Stimulated activated CD4-positive, alpha-beta T cell treated with anti-CD3 and anti-CD28 coated beads, Interleukin-4, amount 100 ng/mL, for 24 hours (primary cell): ENCODE data around the gene SLC38A3.
A peak's percentile ranks its signal among the peaks of the same experiment; 100 is the strongest.

Source experiments
- DNase-seq: peaks from one replicate; pipeline ENCODE4 v3.0.0-alpha.2; 2020

Gene SLC38A3

DNA sequence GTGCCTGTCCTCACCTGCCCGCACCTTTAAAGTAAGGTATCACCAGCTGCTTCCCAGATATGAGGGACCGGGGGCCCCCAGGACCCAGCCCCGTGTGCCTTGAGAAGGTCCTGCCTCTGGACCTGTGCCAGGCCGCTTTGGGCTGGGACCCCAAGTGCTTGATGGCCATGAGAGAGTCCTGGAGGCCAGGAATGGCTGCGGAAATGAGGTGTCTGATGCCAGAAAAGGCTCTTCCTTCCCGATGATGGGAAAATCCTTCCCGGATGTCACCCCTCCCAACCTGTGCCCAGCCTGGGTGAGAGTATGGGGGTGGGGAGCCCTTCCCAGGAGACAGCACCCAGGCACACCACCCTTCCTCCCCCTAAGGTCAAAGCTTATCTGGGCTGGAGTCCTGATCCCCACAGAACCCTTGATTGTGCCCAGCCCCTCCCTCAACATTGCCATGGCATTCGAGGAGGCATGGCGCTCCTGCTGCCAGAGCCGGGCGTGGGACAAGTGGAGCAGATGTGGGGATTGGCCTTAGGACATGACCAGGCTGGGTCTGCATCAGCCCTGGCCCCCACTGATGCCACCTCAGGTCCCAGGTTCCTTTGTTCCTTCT lies 35.7 kb upstream of the SLC38A3 start:
- no peak for DNase-seq

DNA sequence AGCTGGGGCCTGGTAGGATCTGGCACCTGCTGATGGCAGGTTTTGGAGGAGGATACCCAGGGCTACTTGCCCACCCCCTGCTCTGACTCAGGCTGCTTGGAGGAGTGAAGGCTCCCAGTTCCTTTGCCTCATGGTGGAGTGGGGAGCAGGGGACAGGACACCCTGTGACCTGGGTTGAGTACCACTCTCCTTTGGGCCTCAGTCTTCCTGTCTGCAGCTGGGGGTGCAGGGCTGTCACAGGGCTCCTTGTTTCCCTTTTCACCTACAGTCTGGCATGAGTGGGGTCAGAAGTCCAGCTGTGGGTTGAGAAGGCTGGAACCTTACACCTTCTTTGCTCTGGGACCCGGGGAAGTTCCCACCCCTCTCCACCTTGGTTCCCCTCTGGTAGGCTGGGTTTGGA lies 35.2 kb upstream of the SLC38A3 start:
- no peak for DNase-seq

DNA sequence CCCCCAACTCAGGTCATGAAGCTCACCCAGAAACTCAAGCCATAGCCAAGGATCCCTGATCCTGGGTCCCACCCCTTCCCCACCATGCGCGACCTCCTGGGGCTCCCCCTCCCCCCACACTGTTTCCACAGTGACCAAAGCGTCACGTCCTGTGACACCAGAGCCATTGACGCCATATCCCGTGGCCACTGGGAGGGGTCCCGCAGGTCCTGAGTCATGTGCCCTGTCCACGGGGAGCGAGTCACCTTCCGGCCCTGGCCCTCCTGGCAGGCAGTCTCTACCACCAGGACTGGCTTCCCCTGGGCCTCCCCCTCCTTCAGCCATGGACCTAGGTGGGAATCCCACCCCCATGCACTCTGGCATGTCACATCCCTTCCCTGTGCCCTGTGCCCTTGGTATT lies 34.4 kb upstream of the SLC38A3 start:
- DNase-seq, result no peak

GRCh38 chr3:50171540-50172301 lies 33.4 kb upstream of the SLC38A3 start:
- no peak for DNase-seq

- no peak for DNase-seq
Observed at GRCh38 chr3:50172626-50173220, 32.3 kb upstream of the SLC38A3 start.

DNA sequence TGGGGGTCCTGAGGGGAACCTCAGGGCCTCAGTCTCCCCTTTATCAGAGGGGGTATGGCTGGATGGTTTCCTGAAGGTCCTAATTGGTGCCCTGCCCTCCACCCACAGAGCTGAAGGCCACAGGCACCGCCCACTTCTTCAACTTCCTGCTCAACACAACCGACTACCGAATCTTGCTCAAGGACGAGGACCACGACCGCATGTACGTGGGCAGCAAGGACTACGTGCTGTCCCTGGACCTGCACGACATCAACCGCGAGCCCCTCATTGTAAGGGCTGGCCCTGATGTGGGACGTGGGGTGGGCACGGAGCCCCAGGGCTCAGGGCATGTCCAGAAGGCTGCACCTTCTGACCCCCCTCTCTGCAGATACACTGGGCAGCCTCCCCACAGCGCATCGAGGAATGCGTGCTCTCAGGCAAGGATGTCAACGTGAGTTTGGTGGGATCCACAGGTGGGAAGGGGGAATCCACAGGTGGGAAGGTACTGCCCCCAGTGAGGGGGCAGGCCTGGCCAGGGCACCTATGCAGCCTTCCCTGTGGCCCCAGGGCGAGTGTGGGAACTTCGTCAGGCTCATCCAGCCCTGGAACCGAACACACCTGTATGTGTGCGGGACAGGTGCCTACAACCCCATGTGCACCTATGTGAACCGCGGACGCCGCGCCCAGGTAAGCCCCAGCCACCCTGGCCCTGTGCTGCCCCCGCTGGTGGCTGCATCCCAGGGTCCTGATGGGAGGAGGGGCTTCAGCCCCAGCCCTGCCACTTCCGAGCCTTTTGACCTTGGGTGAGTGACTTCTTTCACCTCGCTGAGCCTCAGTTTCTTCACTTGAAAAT lies 31.2 kb upstream of the SLC38A3 start:
- DNase-seq, result no peak

GRCh38 chr3:50174517-50174895 lies 30.6 kb upstream of the SLC38A3 start:
- DNase-seq, result no peak

DNA sequence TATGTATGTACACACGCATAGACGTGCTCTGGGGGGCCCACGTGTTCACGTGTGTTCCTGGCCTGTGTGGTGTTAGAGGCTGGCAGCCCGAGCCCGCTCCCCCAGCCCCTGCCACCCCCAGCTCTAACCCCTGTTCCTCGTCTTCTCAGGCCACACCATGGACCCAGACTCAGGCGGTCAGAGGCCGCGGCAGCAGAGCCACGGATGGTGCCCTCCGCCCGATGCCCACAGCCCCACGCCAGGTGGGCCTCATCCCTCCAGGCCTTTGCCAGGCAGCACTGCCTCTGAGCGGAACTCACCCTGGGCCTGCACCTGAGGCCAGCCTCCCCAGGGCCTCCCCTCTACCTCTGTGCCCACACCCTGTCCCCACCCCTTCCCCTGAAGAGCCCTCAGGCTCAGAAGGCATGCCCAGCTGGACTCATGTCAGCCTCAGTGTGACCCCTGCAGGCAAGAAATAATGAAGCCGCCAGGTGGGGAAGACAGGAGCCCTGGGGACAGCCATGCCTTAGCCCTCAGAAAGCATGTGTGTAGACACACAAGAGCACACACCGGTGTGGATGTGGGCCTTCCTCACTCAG lies 30.0 kb upstream of the SLC38A3 start:
- no peak for DNase-seq

DNA sequence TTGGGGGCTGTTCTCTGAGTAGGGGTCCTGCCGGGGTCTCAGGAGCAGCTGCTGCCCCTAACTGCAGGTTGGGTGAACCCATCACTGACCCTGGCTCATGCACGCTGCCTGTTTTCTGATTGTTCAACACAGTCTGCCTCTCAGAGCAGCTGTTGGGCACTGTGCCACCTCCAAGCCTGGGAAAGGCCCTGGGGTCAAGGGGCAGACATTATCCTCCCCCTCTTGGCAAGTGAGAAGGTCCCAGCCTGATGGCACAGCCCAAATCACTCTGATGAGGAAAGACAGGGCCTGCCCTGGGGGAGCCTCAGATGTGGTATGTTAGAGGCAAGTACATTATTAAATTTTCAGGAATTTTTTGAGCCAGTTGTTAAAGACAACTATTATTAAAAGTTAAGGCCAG lies 27.7 kb upstream of the SLC38A3 start:
- DNase-seq, result no peak

DNA sequence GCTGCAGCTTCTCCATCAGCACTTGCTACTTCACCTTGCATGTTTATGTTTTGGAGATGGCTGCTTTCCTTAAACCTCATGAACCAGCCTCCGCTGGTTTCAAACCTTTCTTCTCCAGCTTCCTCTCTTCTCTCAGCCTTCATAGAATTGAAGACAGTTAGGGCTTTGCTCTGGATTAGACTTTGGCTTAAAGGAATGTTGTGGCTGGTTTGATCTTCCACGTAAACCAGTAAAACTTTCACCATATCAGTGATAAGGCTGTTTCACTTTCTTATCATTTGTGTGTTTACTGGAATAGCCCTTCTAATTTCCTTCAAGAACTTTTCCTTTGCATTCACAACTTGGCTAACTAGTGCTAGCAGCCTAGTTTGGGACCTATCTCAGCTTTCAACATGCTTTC lies 25.4 kb upstream of the SLC38A3 start:
- no peak for DNase-seq

- DNase-seq, result no peak
Observed at GRCh38 chr3:50181985-50182384, 23.1 kb upstream of the SLC38A3 start.

- no peak for DNase-seq
Observed at GRCh38 chr3:50182533-50183099, 22.5 kb upstream of the SLC38A3 start.

DNA sequence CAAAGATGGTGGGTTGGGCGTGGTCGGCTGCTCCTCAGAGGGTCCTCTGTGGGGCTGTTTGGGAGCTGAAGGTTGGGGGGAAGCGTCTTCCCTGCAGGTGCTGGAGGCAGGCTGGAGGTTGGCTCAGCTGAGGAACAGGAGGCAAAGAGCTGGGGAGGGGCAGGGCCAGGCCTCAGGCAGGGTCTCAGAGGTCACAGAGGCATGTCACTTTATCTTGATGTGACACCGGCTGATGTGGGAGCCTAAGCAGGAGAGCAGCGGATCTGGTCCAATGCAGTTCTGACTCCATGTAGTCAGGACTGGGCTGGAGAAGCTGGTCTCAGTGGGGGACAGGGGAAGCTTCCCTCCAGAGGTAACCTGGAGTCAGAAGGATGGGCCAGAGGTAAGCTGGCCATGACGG lies 21.3 kb upstream of the SLC38A3 start:
- no peak for DNase-seq

- DNase-seq, result no peak
Observed at GRCh38 chr3:50184242-50184978, 20.7 kb upstream of the SLC38A3 start.

GRCh38 chr3:50185230-50185629 lies 19.8 kb upstream of the SLC38A3 start:
- no peak for DNase-seq

- DNase-seq, result no peak
Observed at GRCh38 chr3:50186096-50186495, 19.0 kb upstream of the SLC38A3 start.

GRCh38 chr3:50187750-50188149 lies 17.3 kb upstream of the SLC38A3 start:
- DNase-seq, result no peak

GRCh38 chr3:50189274-50189673 lies 15.8 kb upstream of the SLC38A3 start:
- peak; percentile 34 for DNase-seq

DNA sequence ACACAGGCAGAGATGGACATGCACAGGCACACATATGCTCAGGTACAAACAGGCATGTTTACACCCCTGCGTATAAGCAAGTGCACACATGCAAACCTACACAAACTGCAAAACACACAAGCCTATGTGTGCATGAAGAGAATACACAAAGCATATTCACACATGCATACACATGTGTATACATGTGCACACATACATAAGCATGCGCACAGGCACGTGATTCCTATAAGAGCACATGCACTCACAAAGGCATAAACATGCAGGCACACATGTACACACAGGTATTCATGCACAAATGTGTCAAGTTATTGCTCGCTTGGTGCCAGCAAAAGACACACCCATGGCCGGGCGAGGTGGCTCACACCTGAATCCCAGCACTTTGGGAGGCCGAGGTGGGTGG lies 15.1 kb upstream of the SLC38A3 start:
- DNase-seq, result no peak

DNA sequence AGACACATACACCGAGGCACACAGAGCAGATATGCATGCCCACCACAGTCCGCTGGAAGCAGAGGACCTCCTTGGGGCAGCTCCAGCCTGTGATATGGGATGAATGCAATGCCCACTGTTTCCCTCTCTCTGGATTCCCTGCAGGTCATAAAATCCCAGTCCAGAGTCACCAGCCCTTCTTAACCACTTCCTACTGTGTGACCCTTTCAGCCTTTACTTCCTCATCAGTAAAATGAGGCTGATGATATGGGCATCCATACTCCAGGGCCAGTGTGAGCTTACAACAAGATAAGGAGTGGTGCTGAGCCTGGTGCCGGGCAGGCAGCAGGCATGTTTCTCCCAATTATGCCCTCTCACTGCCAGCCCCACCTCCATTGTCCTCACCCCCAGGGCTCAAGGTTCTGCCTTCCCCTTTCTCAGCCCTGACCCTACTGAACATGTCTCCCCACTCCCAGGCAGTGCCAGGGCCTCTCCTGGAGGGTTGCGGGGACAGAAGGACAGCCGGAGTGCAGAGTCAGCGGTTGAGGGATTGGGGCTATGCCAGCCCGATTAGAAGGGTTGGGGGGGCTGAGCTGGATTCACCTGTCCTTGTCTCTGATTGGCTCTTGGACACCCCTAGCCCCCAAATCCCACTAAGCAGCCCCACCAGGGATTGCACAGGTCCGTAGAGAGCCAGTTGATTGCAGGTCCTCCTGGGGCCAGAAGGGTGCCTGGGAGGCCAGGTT lies 14.0 kb upstream of the SLC38A3 start, which contains the start of gene GNAT1:
GNAT1 (plus strand) TSS at position 675 of the 725 bp plus-strand sequence. CDS start 116 bp downstream, outside the sequence.
- no peak for DNase-seq

DNA sequence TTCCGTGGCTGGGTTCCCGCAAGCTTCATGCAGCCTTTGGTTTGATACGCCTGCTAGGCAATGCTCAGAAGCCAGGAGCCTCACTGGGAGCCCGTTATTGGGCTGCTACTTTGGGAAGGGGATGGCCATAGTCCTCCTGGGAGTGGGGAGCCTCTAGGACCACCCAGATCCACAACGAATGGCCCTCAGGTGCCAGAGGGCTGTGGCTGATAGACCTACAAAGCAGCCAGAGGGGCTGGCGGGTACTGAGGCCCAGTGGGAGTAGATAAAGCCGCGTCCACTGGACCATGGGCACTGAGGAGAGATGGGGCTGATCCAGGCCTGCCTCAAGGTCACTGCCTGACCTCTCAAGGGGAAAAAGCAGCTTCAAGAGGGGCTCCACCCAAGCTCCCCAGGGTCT lies 12.9 kb upstream of the SLC38A3 start:
- DNase-seq, result no peak
